HEK293T (cell line): ENCODE data around the gene OXTR.

Source experiments
- ARNT ChIP-seq: fragments of 450-650 bp; IDR thresholded peaks from 2 replicates; pipeline ENCODE4 v1.6.1; 2017; ENCODE audit warnings: mild to moderate bottlenecking
- BHLHE40 ChIP-seq: fragments of 450-650 bp; IDR thresholded peaks from 2 replicates; pipeline ENCODE4 v1.6.1; 2016; ENCODE audit warnings: mild to moderate bottlenecking, moderate library complexity, borderline replicate concordance
- ELF4 ChIP-seq: fragments of 450-650 bp; IDR thresholded peaks from 2 replicates; pipeline ENCODE4 v1.6.1; 2017; ENCODE audit warnings: antibody characterized with exemption
- FOXA1 ChIP-seq: fragments of 450-650 bp; IDR thresholded peaks from 2 replicates; pipeline ENCODE4 v1.6.1; 2016; ENCODE audit warnings: mild to moderate bottlenecking
- FOXK2 ChIP-seq: fragments of 450-650 bp; IDR thresholded peaks from 2 replicates; pipeline ENCODE4 v1.6.1; 2016; ENCODE audit warnings: mild to moderate bottlenecking
- FOXM1 ChIP-seq: fragments of 450-650 bp; IDR thresholded peaks from 2 replicates; pipeline ENCODE4 v1.6.1; 2017; ENCODE audit warnings: mild to moderate bottlenecking, borderline replicate concordance
- LEF1 ChIP-seq: fragments of 450-650 bp; IDR thresholded peaks from 2 replicates; pipeline ENCODE4 v1.6.1; 2017; ENCODE audit warnings: mild to moderate bottlenecking, borderline replicate concordance
- NFRKB ChIP-seq: fragments of 450-650 bp; IDR thresholded peaks from 2 replicates; pipeline ENCODE4 v1.6.1; 2016; ENCODE audit warnings: mild to moderate bottlenecking, moderate library complexity
- SUZ12 ChIP-seq: fragments of 450-650 bp; IDR thresholded peaks from 2 replicates; pipeline ENCODE4 v1.6.1; 2016; ENCODE audit warnings: mild to moderate bottlenecking
- TARDBP ChIP-seq: fragments of 450-650 bp; IDR thresholded peaks from 2 replicates; pipeline ENCODE4 v1.6.1; 2016
- ZNF384 ChIP-seq: fragments of 450-650 bp; IDR thresholded peaks from 2 replicates; pipeline ENCODE4 v1.6.1; 2016
- TF ChIP-seq, protein P1 (sequence below): fragments of 450-650 bp; IDR thresholded peaks from 2 replicates; pipeline ENCODE4 v1.6.1; 2016

DNA sequence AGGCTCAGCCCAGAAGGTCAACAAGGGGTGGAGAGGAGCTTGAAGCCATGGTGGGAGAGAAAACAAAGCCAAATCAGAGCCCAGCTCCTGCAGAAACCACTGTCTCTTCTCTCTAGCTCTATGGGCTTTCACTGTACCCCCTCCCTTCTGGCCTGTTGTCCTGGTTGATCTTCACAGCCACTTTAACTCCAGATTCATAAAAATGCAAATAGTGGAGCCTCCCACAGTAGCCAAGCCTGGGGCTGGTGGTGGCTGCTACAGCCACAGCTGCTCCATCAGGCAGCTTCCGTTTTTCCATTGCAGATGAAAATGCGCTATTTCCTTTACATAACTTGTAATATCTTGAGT is 56.5 kb downstream of the OXTR start:
- TF ChIP-seq TARDBP (no peak), SUZ12 (no peak), NFRKB (no peak), FOXM1 (no peak), BHLHE40 (no peak), ZNF384 (no peak), LEF1 (no peak), ELF4 (no peak), FOXA1 (no peak), FOXK2 (no peak), ARNT (no peak)
- TF ChIP-seq, protein P1, sequence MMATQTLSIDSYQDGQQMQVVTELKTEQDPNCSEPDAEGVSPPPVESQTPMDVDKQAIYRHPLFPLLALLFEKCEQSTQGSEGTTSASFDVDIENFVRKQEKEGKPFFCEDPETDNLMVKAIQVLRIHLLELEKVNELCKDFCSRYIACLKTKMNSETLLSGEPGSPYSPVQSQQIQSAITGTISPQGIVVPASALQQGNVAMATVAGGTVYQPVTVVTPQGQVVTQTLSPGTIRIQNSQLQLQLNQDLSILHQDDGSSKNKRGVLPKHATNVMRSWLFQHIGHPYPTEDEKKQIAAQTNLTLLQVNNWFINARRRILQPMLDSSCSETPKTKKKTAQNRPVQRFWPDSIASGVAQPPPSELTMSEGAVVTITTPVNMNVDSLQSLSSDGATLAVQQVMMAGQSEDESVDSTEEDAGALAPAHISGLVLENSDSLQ, result no peak
